HG03558 (cell line): Measurements from ENCODE around the gene HOXC10.

Source experiments
- ATAC-seq: cut with Tn5 transposase; IDR thresholded peaks from one replicate; pipeline ENCODE4 v1.9.1; 2021; ENCODE audit warnings: moderate number of reproducible peaks; ENCODE audit not compliant: unreplicated experiment; ENCODE audit errors: extremely low read depth

Gene HOXC10

DNA sequence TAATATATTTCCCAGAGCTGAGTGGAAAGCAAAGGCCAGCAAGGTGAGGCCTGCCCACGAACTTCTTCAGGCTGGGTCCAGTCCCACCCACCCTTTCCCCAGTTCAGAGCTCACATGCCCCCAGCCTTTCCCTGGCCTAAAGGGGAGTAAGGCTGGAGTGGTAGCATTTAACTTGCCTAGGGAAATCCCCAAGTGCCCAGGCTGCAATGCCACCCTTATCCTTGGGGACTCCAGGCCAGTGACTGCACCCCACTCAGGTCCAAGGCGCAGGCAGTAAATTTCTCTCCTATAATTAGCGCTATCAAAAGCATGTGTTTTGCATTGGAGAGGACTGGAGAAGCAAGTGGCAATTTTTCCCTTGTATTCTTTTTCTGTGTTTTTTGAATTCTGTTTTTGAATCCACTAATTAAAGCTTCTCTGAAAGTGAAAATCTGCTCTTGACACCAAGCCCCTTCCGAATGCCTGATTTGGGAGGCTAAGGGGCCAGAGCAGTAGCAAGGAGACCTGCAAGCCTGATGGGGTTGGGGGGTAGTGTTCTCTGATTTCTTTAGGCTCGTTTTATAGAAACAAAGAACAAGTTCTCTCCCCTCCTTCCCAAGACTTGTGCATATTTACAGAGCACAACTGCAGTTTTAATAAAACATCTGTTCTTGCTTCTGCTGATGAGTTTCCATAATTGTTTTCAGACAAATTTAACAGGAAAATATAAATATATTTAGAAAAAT, 39.8 kb downstream of the HOXC10 start:
- ATAC-seq, result no peak

- ATAC-seq, result no peak
Measured at GRCh38 chr12:54025499-54026405, 40.8 kb downstream of the HOXC10 start.

DNA sequence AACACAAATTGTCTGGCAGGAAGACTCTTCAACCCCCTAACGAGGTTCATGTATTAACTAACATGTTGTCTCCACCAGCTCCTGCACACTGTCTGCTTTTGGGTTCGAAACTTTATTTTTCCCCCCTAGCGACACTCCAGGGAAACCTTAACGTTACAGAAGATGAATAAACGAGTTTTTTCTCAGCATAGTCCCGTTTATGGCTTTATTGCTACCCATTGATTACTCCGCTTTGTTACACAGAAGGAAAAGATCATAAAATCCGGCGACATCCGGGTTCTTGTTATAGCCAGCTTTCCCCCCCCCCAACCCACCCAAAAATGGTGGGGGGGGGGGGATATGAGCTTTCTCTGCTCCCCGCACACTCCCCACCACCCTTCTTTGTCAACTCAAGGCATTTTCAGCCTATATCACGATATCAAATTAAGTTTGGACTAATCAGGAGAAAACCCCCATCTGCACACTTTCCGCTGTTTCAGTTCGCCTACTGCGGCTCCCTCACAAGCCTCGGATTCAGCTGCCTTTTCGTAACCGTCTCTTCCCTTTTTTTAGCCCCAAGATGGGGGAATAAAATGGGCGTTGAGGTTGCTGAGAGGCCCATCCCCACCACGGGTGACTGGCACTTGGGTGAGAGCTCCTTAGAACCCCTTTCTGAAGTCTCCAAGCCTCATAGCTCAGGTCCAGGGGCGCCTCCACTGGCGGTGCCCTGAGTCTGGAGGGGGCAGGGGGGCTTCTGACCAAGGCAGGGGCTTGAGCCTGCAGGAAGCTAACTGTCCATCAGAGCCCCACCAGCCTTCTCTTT, 41.9 kb downstream of the HOXC10 start:
- ATAC-seq, result no peak

- ATAC-seq, result no peak
Measured at GRCh38 chr12:54027442-54027786, 42.5 kb downstream of the HOXC10 start.

DNA sequence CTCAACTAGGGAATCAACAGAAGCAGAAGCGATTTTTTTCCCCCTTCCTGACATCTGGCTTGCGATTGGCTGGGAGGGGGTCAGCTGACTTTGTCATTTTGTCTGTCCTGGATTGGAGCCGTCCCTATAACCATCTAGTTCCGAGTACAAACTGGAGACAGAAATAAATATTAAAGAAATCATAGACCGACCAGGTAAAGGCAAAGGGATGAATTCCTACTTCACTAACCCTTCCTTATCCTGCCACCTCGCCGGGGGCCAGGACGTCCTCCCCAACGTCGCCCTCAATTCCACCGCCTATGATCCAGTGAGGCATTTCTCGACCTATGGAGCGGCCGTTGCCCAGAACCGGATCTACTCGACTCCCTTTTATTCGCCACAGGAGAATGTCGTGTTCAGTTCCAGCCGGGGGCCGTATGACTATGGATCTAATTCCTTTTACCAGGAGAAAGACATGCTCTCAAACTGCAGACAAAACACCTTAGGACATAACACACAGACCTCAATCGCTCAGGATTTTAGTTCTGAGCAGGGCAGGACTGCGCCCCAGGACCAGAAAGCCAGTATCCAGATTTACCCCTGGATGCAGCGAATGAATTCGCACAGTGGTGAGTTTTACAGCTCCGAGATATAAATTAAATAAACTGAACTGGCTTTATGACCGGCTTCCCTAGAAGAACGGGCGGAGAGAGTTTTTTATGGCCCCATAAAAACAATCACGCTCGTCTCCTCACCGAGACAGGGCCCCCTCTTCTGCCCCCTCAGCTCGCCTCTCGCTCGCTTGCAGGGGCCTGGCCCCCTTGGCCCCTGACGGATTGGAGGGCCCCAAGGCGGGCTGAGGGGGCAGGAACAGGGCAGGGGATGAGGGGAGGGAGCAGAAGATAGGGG, 43.6 kb downstream of the HOXC10 start, which contains the start of gene HOXC6:
HOXC6 (plus strand) TSS at position 127 of the 888 bp plus-strand sequence; CDS start at position 209, 82 bp downstream.
- no peak for ATAC-seq

DNA sequence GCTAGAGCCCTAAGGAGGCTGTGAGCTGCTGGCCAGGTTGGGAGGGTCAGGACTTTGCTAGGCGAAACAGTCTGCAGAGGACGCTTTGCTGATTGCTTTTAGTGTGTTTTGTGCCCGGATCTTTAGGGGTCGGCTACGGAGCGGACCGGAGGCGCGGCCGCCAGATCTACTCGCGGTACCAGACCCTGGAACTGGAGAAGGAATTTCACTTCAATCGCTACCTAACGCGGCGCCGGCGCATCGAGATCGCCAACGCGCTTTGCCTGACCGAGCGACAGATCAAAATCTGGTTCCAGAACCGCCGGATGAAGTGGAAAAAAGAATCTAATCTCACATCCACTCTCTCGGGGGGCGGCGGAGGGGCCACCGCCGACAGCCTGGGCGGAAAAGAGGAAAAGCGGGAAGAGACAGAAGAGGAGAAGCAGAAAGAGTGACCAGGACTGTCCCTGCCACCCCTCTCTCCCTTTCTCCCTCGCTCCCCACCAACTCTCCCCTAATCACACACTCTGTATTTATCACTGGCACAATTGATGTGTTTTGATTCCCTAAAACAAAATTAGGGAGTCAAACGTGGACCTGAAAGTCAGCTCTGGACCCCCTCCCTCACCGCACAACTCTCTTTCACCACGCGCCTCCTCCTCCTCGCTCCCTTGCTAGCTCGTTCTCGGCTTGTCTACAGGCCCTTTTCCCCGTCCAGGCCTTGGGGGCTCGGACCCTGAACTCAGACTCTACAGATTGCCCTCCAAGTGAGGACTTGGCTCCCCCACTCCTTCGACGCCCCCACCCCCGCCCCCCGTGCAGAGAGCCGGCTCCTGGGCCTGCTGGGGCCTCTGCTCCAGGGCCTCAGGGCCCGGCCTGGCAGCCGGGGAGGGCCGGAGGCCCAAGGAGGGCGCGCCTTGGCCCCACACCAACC, 44.8 kb downstream of the HOXC10 start:
- ATAC-seq, result no peak

- ATAC-seq, result no peak
Measured at GRCh38 chr12:54030442-54030801, 45.5 kb downstream of the HOXC10 start.

GRCh38 chr12:54030889-54031471, 46.0 kb downstream of the HOXC10 start:
- ATAC-seq, result no peak

DNA sequence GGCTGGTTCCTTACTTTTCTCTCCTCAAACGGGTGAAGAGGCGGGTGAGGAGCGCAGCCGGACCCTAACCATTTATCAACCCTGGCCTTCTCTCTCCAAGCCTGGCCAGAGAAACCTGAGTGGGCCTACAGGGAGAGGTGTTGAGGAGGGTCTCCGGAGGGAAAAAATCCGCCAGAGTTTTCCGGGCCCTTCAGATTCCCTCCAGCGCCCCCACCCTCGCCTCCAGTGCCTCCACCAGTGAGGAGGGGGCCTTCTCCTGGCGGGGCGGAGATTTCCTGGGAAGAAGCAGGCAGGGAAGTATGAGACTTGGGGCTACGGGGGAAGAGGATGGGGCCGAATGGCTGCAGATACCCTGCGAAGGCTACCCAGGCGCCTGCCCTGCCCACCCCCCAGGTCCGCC, 46.5 kb downstream of the HOXC10 start:
- no peak for ATAC-seq

- ATAC-seq, result no peak
Measured at GRCh38 chr12:54032086-54032619, 47.2 kb downstream of the HOXC10 start.

DNA sequence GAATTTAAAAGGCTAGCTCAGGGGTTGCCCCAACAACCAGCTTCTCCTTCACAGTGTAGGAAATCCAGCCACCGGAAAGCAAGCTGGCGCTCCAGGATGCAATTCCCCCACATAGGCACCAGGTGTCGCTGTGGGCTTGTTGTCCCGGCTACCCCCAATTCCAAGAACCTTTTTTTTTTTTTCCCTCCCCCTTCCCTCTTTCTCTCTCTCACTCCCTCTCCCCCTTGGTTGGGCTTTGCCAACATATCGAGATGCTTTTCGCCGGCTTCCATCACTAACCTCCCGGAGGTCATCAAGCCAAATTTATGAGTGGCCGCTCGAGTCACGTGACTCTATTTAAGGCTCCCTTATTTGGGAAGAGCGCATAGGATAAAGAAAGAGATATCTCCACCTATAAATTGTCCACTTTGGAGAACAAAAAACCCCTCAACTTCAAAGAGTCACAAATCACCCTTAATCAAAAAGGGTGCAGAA, 47.7 kb downstream of the HOXC10 start, which contains the start of gene HOXC5:
HOXC5 (plus strand) TSS at position 424 of the 474 bp plus-strand sequence. CDS start 73 bp downstream, outside the sequence.
- no peak for ATAC-seq

DNA sequence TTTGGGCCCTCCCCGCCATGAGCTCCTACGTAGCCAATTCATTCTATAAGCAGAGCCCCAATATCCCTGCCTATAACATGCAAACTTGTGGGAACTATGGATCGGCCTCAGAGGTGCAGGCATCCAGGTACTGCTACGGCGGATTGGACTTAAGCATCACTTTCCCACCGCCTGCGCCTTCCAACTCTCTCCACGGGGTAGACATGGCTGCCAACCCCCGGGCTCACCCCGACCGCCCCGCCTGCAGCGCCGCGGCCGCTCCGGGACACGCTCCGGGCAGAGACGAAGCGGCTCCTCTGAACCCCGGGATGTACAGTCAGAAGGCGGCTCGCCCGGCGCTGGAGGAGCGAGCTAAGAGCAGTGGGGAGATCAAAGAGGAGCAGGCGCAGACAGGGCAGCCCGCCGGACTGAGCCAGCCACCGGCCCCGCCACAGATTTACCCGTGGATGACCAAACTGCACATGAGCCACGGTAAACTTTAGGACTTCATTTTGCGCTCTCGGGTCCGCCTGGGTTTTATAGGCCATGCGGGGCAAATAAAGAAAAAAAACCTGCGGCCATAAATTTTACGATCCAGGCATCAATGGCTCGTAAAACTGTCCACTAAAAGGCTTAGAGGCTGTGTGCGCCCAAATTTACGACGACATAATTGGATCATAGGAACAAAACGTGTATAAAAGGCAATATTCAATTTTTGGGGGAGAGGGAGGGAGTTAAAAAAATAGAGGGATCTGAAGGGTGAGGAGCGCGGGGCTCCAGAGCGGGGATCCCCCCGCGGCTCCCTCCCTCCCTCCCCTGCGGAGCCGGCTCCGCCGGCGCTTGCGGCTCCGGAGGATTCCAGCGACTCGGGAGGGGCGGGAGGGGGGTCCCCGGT, 48.4 kb downstream of the HOXC10 start:
- ATAC-seq, result no peak

DNA sequence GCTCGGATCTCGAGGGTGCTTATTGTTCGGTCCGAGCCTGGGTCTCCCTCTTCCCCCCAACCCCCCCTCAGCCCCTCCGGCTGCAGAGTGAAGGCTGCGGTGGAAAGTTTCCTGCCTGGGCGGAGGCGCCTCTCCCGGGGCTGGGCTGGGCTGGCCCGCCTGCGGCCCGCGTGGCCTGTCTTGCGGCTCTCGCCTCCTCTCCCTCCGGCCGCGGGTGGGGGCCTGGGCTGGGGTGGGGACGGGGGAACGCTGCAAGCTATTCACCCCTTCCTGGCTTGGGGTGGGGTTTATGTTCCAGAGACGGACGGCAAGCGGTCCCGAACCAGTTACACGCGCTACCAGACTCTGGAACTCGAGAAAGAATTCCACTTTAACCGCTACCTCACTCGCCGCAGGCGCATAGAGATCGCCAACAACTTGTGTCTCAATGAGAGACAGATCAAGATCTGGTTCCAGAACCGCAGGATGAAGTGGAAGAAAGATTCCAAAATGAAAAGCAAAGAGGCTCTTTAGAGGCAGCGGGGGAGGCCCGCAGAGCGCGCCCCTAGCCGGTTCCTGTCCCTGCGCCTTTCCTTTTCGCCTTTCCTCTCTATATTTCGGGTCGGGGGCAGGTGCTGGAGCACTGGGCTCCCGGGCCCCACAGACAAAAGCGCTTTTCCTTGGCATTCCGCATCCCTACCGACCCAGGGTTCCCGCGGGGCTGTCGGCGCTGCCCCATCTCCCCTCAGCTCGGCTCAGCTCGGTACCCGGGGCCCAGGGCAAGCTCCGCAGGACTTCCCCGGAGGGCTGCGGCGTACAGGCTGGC, 49.2 kb downstream of the HOXC10 start:
- ATAC-seq, result no peak

- no peak for ATAC-seq
Measured at GRCh38 chr12:54034785-54035310, 49.9 kb downstream of the HOXC10 start.

GRCh38 chr12:54035568-54036264, 50.8 kb downstream of the HOXC10 start:
- no peak for ATAC-seq
